ENCODE data around the gene NF1. TPM values are rescaled to one million over a fixed set of nuclear protein-coding genes. Genes with fewer than 3 reads are reported as not detected.

Gene NF1
- total RNA-seq, 1 donor from 2014 or later: 53.7 TPM

DNA sequence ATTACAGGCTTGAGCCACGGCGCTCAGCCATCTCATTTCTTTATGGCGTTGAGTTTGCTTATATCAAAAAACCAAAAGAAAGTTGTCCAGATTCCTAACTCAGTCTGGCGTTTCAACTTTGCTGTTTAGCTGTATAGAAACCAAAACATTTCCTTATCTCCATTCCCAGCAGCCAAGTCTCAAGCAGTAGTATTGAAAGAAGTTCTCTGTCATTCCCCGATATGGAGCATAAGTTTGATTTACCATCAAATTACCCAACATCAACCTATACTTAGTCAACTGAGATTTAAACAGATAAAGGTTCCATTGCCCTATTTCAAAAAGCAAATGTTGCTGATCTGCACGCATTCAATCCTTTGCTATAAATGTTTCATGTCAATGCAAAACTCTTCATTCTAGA, 269.2 kb downstream of the NF1 start:
- Histone ChIP-seq H3K4me2 (ENCODE audit: low read length) (no peak overlapping the region), H3K79me2 (ENCODE audit: insufficient read depth, low read length) (no peaks in the 10 kb centered on the region), H3K9ac (ENCODE audit: low read length) (no peak overlapping the region), H3K36me3 (ENCODE audit: insufficient read depth, low read length) (peaks cover 21% of the 10 kb centered on the region), H2AFZ (ENCODE audit: low read depth, low read length) (no peak overlapping the region), H3K4me3 (ENCODE audit: insufficient read depth, low read depth, low read length) (no peak overlapping the region), H3K27ac (ENCODE audit: low read depth, low read length) (no peak overlapping the region), H3K27me3 (ENCODE audit: insufficient read depth, low read length) (no peaks in the 10 kb centered on the region), H3K9me3 (ENCODE audit: insufficient read depth, low read depth, low read length) (no peaks in the 10 kb centered on the region), H4K20me1 (ENCODE audit: insufficient read depth, low read length) (no peaks in the 10 kb centered on the region), H3K4me1 (ENCODE audit: insufficient read depth, low read length) (no peaks in the 10 kb centered on the region)
- peaks cover 1% of the 10 kb centered on the region for H3K4me1 Mint-ChIP-seq (ENCODE audit: low read depth, unreplicated experiment)
- DNase-seq (ENCODE audit: low read depth): no peak
- H3K27me3 Mint-ChIP-seq (ENCODE audit: low read depth, unreplicated experiment): no peaks in the 10 kb centered on the region
- no peak for TF ChIP-seq EZH2 (IDR thresholded peaks at IDR 0.05; ENCODE audit: insufficient read depth, low read length)
- TF ChIP-seq, protein P1, sequence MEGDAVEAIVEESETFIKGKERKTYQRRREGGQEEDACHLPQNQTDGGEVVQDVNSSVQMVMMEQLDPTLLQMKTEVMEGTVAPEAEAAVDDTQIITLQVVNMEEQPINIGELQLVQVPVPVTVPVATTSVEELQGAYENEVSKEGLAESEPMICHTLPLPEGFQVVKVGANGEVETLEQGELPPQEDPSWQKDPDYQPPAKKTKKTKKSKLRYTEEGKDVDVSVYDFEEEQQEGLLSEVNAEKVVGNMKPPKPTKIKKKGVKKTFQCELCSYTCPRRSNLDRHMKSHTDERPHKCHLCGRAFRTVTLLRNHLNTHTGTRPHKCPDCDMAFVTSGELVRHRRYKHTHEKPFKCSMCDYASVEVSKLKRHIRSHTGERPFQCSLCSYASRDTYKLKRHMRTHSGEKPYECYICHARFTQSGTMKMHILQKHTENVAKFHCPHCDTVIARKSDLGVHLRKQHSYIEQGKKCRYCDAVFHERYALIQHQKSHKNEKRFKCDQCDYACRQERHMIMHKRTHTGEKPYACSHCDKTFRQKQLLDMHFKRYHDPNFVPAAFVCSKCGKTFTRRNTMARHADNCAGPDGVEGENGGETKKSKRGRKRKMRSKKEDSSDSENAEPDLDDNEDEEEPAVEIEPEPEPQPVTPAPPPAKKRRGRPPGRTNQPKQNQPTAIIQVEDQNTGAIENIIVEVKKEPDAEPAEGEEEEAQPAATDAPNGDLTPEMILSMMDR (IDR thresholded peaks at IDR 0.05; ENCODE audit: insufficient read depth, low read depth, low read length): no peak
- no peak for FAIRE-seq
- H3K9me3 Mint-ChIP-seq (ENCODE audit: unreplicated experiment): no peaks in the 10 kb centered on the region
- no peak overlapping the region for H3K27ac Mint-ChIP-seq (ENCODE audit: unreplicated experiment)
- peaks cover 10% of the 10 kb centered on the region for H3K36me3 Mint-ChIP-seq (ENCODE audit: low read depth, unreplicated experiment)
- no peak overlapping the region for H3K4me3 Mint-ChIP-seq (ENCODE audit: unreplicated experiment)

DNA sequence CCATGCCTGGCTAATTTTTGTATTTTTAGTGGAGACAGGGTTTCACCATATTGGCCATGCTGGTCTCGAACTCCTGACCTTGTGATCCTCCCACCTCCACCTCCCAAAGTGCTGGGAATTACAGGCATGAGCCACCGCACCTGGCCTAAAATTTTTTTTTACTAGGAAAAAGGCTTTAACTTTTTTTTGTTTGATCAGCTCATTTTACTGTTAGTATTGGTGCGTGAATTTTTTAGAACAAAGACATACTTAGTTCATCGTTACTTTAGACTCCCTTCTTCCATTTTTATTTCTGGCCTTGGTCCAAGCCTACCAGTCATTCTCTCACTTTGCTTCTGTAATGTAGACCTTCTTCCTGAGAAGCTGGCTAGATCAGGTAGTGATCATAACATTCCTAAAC, 271.3 kb downstream of the NF1 start:
- Histone ChIP-seq H3K27ac (ENCODE audit: low read depth, low read length) (no peak overlapping the region), H3K27me3 (ENCODE audit: insufficient read depth, low read length) (no peaks in the 10 kb centered on the region), H3K4me2 (ENCODE audit: low read length) (no peak overlapping the region), H3K4me3 (ENCODE audit: insufficient read depth, low read depth, low read length) (no peak overlapping the region), H3K4me1 (ENCODE audit: insufficient read depth, low read length) (no peaks in the 10 kb centered on the region), H4K20me1 (ENCODE audit: insufficient read depth, low read length) (no peaks in the 10 kb centered on the region), H2AFZ (ENCODE audit: low read depth, low read length) (no peak overlapping the region), H3K36me3 (ENCODE audit: insufficient read depth, low read length) (peaks cover 9% of the 10 kb centered on the region), H3K79me2 (ENCODE audit: insufficient read depth, low read length) (no peaks in the 10 kb centered on the region), H3K9me3 (ENCODE audit: insufficient read depth, low read depth, low read length) (no peaks in the 10 kb centered on the region), H3K9ac (ENCODE audit: low read length) (no peak overlapping the region)
- FAIRE-seq: no peak
- Mint-ChIP-seq H3K4me3 (ENCODE audit: unreplicated experiment) (no peak overlapping the region), H3K9me3 (ENCODE audit: unreplicated experiment) (no peaks in the 10 kb centered on the region), H3K27ac (ENCODE audit: unreplicated experiment) (no peak overlapping the region), H3K4me1 (ENCODE audit: low read depth, unreplicated experiment) (peaks cover 8% of the 10 kb centered on the region), H3K27me3 (ENCODE audit: low read depth, unreplicated experiment) (no peaks in the 10 kb centered on the region), H3K36me3 (ENCODE audit: low read depth, unreplicated experiment) (peaks cover 4% of the 10 kb centered on the region)
- no peak for DNase-seq (ENCODE audit: low read depth)
- no peak for TF ChIP-seq EZH2 (IDR thresholded peaks at IDR 0.05; ENCODE audit: insufficient read depth, low read length)
- TF ChIP-seq, protein P1 (IDR thresholded peaks at IDR 0.05; ENCODE audit: insufficient read depth, low read depth, low read length): no peak

DNA sequence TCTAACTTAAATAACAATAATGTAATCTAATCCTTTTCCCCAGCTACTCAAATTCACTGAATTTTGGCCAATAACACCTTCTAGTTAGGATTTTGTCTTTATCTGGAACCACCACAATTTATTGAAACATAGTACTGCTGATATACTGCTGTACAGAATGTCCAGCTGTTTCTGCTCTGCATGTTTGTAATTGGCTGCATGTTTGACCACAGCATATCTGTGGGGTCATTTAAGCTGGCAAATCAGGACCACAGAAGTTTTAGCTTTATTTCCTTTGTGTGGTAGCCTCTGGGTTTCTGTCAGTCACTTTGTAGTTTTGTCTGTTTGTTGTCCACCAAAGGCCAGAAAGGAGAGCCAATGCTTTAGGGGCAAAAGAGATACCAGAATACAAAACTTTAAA, 274.5 kb downstream of the NF1 start:
- peaks cover 5% of the 10 kb centered on the region for H3K4me1 ChIP-seq (ENCODE audit: insufficient read depth, low read length)
- FAIRE-seq (no peak), DNase-seq (ENCODE audit: low read depth) (peak; percentile 36)
- TF ChIP-seq EZH2 (IDR thresholded peaks at IDR 0.05; ENCODE audit: insufficient read depth, low read length): no peak
- TF ChIP-seq, protein P1 (IDR thresholded peaks at IDR 0.05; ENCODE audit: insufficient read depth, low read depth, low read length): no peak
- H3K27ac ChIP-seq (ENCODE audit: low read depth, low read length): no peak overlapping the region
- H4K20me1 ChIP-seq (ENCODE audit: insufficient read depth, low read length): peaks cover 4% of the 10 kb centered on the region
- no peaks in the 10 kb centered on the region for H3K79me2 ChIP-seq (ENCODE audit: insufficient read depth, low read length)
- H3K4me3 ChIP-seq (ENCODE audit: insufficient read depth, low read depth, low read length): no peak overlapping the region
- peaks cover 16% of the 10 kb centered on the region for H3K36me3 ChIP-seq (ENCODE audit: insufficient read depth, low read length)
- H3K36me3 Mint-ChIP-seq (ENCODE audit: low read depth, unreplicated experiment): no peaks in the 10 kb centered on the region
- no peaks in the 10 kb centered on the region for H3K9me3 ChIP-seq (ENCODE audit: insufficient read depth, low read depth, low read length)
- H3K4me1 Mint-ChIP-seq (ENCODE audit: low read depth, unreplicated experiment): peaks cover 9% of the 10 kb centered on the region
- H3K9ac ChIP-seq (ENCODE audit: low read length): no peak overlapping the region
- H3K4me3 Mint-ChIP-seq (ENCODE audit: unreplicated experiment): no peak overlapping the region
- no peaks in the 10 kb centered on the region for H3K27me3 Mint-ChIP-seq (ENCODE audit: low read depth, unreplicated experiment)
- no peak overlapping the region for H3K27ac Mint-ChIP-seq (ENCODE audit: unreplicated experiment)
- no peak overlapping the region for H3K4me2 ChIP-seq (ENCODE audit: low read length)
- no peak overlapping the region for H2AFZ ChIP-seq (ENCODE audit: low read depth, low read length)
- no peaks in the 10 kb centered on the region for H3K9me3 Mint-ChIP-seq (ENCODE audit: unreplicated experiment)
- no peaks in the 10 kb centered on the region for H3K27me3 ChIP-seq (ENCODE audit: insufficient read depth, low read length)

Data from astrocyte (in vitro differentiated cells and primary cell).